ENCODE results near the gene ZWILCH. TPM values are rescaled to one million over a fixed set of nuclear protein-coding genes. Genes with fewer than 3 reads are reported as not detected.
A peak's percentile ranks its signal among the peaks of the same experiment; 100 is the strongest.

ZWILCH gene
- total and polyA plus RNA-seq, 2 experiments from 2014 or later, result 51.0 to 64.1 TPM

GRCh38 chr15:66494262-66494661 lies 10.9 kb upstream of the ZWILCH start:
- peak overlapping the region; percentile 23; the same call in 1 of the 2 replicates for H3K27ac Mint-ChIP-seq

More at GRCh38 chr15:66494262-66494661, 10.9 kb upstream of the ZWILCH start:
- H3K27ac ChIP-seq (ENCODE audit: low read depth), result peak overlapping the region; percentile 66; the same call in 1 of the 2 replicates
- Mint-ChIP-seq H3K4me1 (peaks cover 21% of the 10 kb centered on the region), H3K27me3 (ENCODE audit: insufficient read depth, low read depth, poor library complexity) (peaks cover 15% of the 10 kb centered on the region), H3K9me3 (no peaks in the 10 kb centered on the region; the same call in 2 of the 3 replicates), H3K36me3 (ENCODE audit: low read depth) (peaks cover 65% of the 10 kb centered on the region), H3K4me3 (no peak overlapping the region)
- no peak overlapping the region for H3K4me3 ChIP-seq
- peaks cover 11% of the 10 kb centered on the region for H4K20me1 ChIP-seq (replicated peaks; ENCODE audit: insufficient read depth)
- no peaks in the 10 kb centered on the region for H3K9me2 ChIP-seq (ENCODE audit: insufficient read depth)
- H3K4me1 ChIP-seq (ENCODE audit: insufficient read depth), result peaks cover 6% of the 10 kb centered on the region
- peaks cover 34% of the 10 kb centered on the region for H3K36me3 ChIP-seq (ENCODE audit: insufficient read depth)
- ATAC-seq (no peak), DNase-seq (ENCODE audit: low spot score) (no peak)
- no peak for TF ChIP-seq ETS1 (IDR thresholded peaks at IDR 0.05)
- no peak for TF ChIP-seq EZH2phosphoT487 (IDR thresholded peaks at IDR 0.05; ENCODE audit: unreplicated experiment)
- TF ChIP-seq EZH2 (IDR thresholded peaks at IDR 0.05; ENCODE audit: low read depth, unreplicated experiment), result no peak
- no peak for TF ChIP-seq STAT1 (IDR thresholded peaks at IDR 0.05; ENCODE audit: unreplicated experiment)
- no peak for TF ChIP-seq ZNF462 (CRISPR knock-in tag; IDR thresholded peaks at IDR 0.05)
- TF ChIP-seq POLR2AphosphoS5 (IDR thresholded peaks at IDR 0.05; ENCODE audit: low read depth), result no peak
- TF ChIP-seq ZNF331 (CRISPR knock-in tag; IDR thresholded peaks at IDR 0.05; ENCODE audit: low read depth), result no peak
- TF ChIP-seq CTCF (conservative IDR thresholded peaks at IDR 0.05; ENCODE audit: low read depth in 2 of 2), result no peak
- no peak for TF ChIP-seq JUNB (IDR thresholded peaks at IDR 0.05; ENCODE audit: unreplicated experiment)
- TF ChIP-seq NANOG (IDR thresholded peaks at IDR 0.05; ENCODE audit: borderline replicate concordance), result no peak
- no peak for TF ChIP-seq REST (IDR thresholded peaks at IDR 0.05; ENCODE audit: unreplicated experiment)
- no peak overlapping the region for H3K4me2 ChIP-seq
- no peak overlapping the region for H2AFZ ChIP-seq
- H3K27me3 ChIP-seq (ENCODE audit: insufficient read depth), result no peaks in the 10 kb centered on the region
- H3F3A ChIP-seq (replicated peaks; ENCODE audit: low read depth), result peaks cover 45% of the 10 kb centered on the region
- H3K79me2 ChIP-seq (replicated peaks; ENCODE audit: insufficient read depth), result peaks cover 17% of the 10 kb centered on the region

All from GM23338 (cell line).